GM23338 (cell line): Measurements from ENCODE around the gene SFT2D1. TPM values are rescaled to one million over a fixed set of nuclear protein-coding genes. Genes with fewer than 3 reads are reported as not detected.

Experiments used
- ATAC-seq: fragments of 200-7000 bp; cut with Tn5 transposase; 3 replicates; pipeline ENCODE4 v1.9.1; 2020
- DNase-seq: peaks from one replicate; pipeline ENCODE4 v3.0.0-alpha.2; 2015; ENCODE audit warnings: low spot score
- H2AFZ ChIP-seq: fragments of 200-600 bp; sonication (generic); 2 replicates; pipeline ENCODE4 v1.8.0; 2016; ENCODE audit warnings: antibody characterized with exemption, mild to moderate bottlenecking, moderate library complexity
- H3F3A ChIP-seq: fragments of 200-600 bp; sonication (generic); replicated peaks from 2 replicates; pipeline ENCODE4 v1.8.0; 2017; ENCODE audit warnings: antibody characterized with exemption, mixed run types, low read depth
- H3K27ac ChIP-seq: fragments of 200-600 bp; sonication (generic); 2 replicates; pipeline ENCODE4 v1.6.1; 2016; ENCODE audit warnings: low read depth
- H3K27me3 ChIP-seq: fragments of 200-600 bp; sonication (generic); 2 replicates; pipeline ENCODE4 v1.8.0; 2016; ENCODE audit warnings: mild to moderate bottlenecking, mixed run types, moderate library complexity; ENCODE audit not compliant: insufficient read depth
- H3K36me3 ChIP-seq: fragments of 200-600 bp; sonication (generic); 2 replicates; pipeline ENCODE4 v1.8.0; 2016; ENCODE audit warnings: mild to moderate bottlenecking; ENCODE audit not compliant: insufficient read depth
- H3K4me1 ChIP-seq: fragments of 200-600 bp; sonication (generic); 2 replicates; pipeline ENCODE4 v1.8.0; 2016; ENCODE audit warnings: mild to moderate bottlenecking, moderate library complexity; ENCODE audit not compliant: insufficient read depth
- H3K4me2 ChIP-seq: fragments of 200-600 bp; sonication (generic); 2 replicates; pipeline ENCODE4 v1.7.1; 2017; ENCODE audit warnings: mixed run types
- H3K4me3 ChIP-seq: fragments of 200-600 bp; sonication (generic); 2 replicates; pipeline ENCODE4 v1.6.1; 2016; ENCODE audit warnings: mixed run types
- H3K79me2 ChIP-seq: fragments of 200-600 bp; sonication (generic); replicated peaks from 2 replicates; pipeline ENCODE4 v1.8.0; 2017; ENCODE audit warnings: mild to moderate bottlenecking; ENCODE audit not compliant: insufficient read depth
- H3K9me2 ChIP-seq: fragments of 200-600 bp; sonication (generic); 2 replicates; pipeline ENCODE4 v1.8.0; 2017; ENCODE audit not compliant: insufficient read depth
- H4K20me1 ChIP-seq: fragments of 200-600 bp; sonication (generic); replicated peaks from 2 replicates; pipeline ENCODE4 v1.8.0; 2017; ENCODE audit warnings: mild to moderate bottlenecking; ENCODE audit not compliant: insufficient read depth
- H3K27ac Mint-ChIP-seq: 2 replicates; pipeline ENCODE4 v1.8.0; 2020; ENCODE audit warnings: inconsistent platforms, mild to moderate bottlenecking, moderate library complexity, mixed read lengths
- H3K27me3 Mint-ChIP-seq: 3 replicates; pipeline ENCODE4 v1.8.0; 2022; ENCODE audit warnings: low read depth, mild to moderate bottlenecking, moderate library complexity, mixed read lengths, inconsistent platforms; ENCODE audit not compliant: insufficient read depth, poor library complexity
- H3K36me3 Mint-ChIP-seq: 3 replicates; pipeline ENCODE4 v1.8.0; 2021; ENCODE audit warnings: low read depth, mild to moderate bottlenecking, inconsistent platforms, moderate library complexity, mixed read lengths
- H3K4me1 Mint-ChIP-seq: 3 replicates; pipeline ENCODE4 v1.8.0; 2020; ENCODE audit warnings: mild to moderate bottlenecking, inconsistent platforms, mixed read lengths
- H3K4me3 Mint-ChIP-seq: 3 replicates; pipeline ENCODE4 v1.8.0; 2021; ENCODE audit warnings: moderate library complexity, mild to moderate bottlenecking, inconsistent platforms, mixed read lengths
- H3K9me3 Mint-ChIP-seq: 3 replicates; pipeline ENCODE4 v1.8.0; 2020; ENCODE audit warnings: moderate library complexity, mild to moderate bottlenecking, inconsistent platforms, mixed read lengths
- CREB1 ChIP-seq: fragments of 250-450 bp; sonication (Bioruptor Pico); IDR thresholded peaks from 2 replicates; pipeline ENCODE4 v1.5.0; 2020; ENCODE audit warnings: low read depth, mild to moderate bottlenecking, moderate library complexity
- CTCF ChIP-seq, 2 experiments: fragments of 200-600 bp in 1 of 2; sonication (generic) in 1 of 2; conservative IDR thresholded peaks; 2 replicates each; pipeline versions ENCODE4 v1.5.1 to v1.6.1; 2016 to 2017; ENCODE audit warnings: antibody characterized with exemption in 2 of 2, low read depth in 2 of 2, mild to moderate bottlenecking in 2 of 2, moderate library complexity in 1 of 2
- ETS1 ChIP-seq: IDR thresholded peaks from 2 replicates; pipeline ENCODE4 v1.6.1; 2016; ENCODE audit warnings: antibody characterized with exemption
- EZH2 ChIP-seq: fragments of 200-600 bp; sonication (generic); IDR thresholded peaks from one replicate; pipeline ENCODE4 v1.8.0; 2017; ENCODE audit warnings: antibody characterized with exemption, mild to moderate bottlenecking, low read depth; ENCODE audit not compliant: unreplicated experiment
- EZH2phosphoT487 ChIP-seq: fragments of 200-600 bp; sonication (generic); IDR thresholded peaks from one replicate; pipeline ENCODE4 v1.8.1; 2018; ENCODE audit warnings: antibody characterized with exemption; ENCODE audit not compliant: unreplicated experiment
- JUNB ChIP-seq: IDR thresholded peaks from one replicate; pipeline ENCODE4 v1.6.1; 2016; ENCODE audit warnings: antibody characterized with exemption; ENCODE audit not compliant: unreplicated experiment
- NANOG ChIP-seq: IDR thresholded peaks from 2 replicates; pipeline ENCODE4 v1.6.1; 2016; ENCODE audit warnings: antibody characterized with exemption, borderline replicate concordance
- POLR2AphosphoS5 ChIP-seq: IDR thresholded peaks from 2 replicates; pipeline ENCODE4 v1.6.1; 2016; ENCODE audit warnings: antibody characterized with exemption, low read depth
- REST ChIP-seq: IDR thresholded peaks from one replicate; pipeline ENCODE4 v1.6.1; 2018; ENCODE audit warnings: antibody characterized with exemption; ENCODE audit not compliant: unreplicated experiment
- STAT1 ChIP-seq: IDR thresholded peaks from one replicate; pipeline ENCODE4 v1.6.1; 2016; ENCODE audit warnings: antibody characterized with exemption; ENCODE audit not compliant: unreplicated experiment
- ZNF114 ChIP-seq: fragments of 250-450 bp; sonication (Bioruptor Pico); IDR thresholded peaks from 2 replicates; pipeline ENCODE4 v1.5.0; 2020; ENCODE audit warnings: mild to moderate bottlenecking, moderate library complexity
- ZNF331 ChIP-seq: fragments of 250-450 bp; sonication (Bioruptor Pico); IDR thresholded peaks from 2 replicates; pipeline ENCODE4 v1.5.0; 2020; ENCODE audit warnings: low read depth, mild to moderate bottlenecking, moderate library complexity
- ZNF462 ChIP-seq: fragments of 250-450 bp; sonication (Bioruptor Pico); IDR thresholded peaks from 2 replicates; pipeline ENCODE4 v1.5.0; 2020; ENCODE audit warnings: mild to moderate bottlenecking, moderate library complexity
- polyA plus RNA-seq: library from polyadenylated mRNA; unstranded; fragments of >200 nt; fragmentation: Nextera tagmentation; extraction: Ambion mirVana; gene quantifications from 2 replicates; pipeline ENCODE4 v1.2.1, GENCODE V29; 2016
- total RNA-seq: library from RNA; depleted of rRNA; stranded (reverse); fragments of >200 nt; shearing (Covaris generic); gene quantifications from 2 replicates; pipeline ENCODE4 v1.2.3, GENCODE V29; 2014

Gene SFT2D1
- total and polyA plus RNA-seq, 2 experiments from 2014 or later = 74.7 to 120 TPM

- H4K20me1 ChIP-seq = no peaks in the 10 kb centered on the region
- Mint-ChIP-seq H3K27ac (no peak overlapping the region), H3K4me3 (no peak overlapping the region), H3K4me1 (peaks cover 10% of the 10 kb centered on the region; the same call in 2 of the 3 replicates), H3K27me3 (peaks cover 8% of the 10 kb centered on the region), H3K9me3 (no peaks in the 10 kb centered on the region), H3K36me3 (no peaks in the 10 kb centered on the region)
- H3K4me3 ChIP-seq = no peak overlapping the region
- no peaks in the 10 kb centered on the region for H3K27me3 ChIP-seq
- H3K36me3 ChIP-seq = no peaks in the 10 kb centered on the region
- H3F3A ChIP-seq = no peaks in the 10 kb centered on the region
- peaks cover 12% of the 10 kb centered on the region for H3K4me1 ChIP-seq
- no peak for TF ChIP-seq ETS1
- no peak for TF ChIP-seq CTCF (conservative IDR thresholded peaks at IDR 0.05; ENCODE audit: low read depth in 2 of 2)
- TF ChIP-seq EZH2 = no peak
- TF ChIP-seq ZNF114 = no peak
- no peak for TF ChIP-seq JUNB
- no peak for TF ChIP-seq ZNF462
- TF ChIP-seq EZH2phosphoT487 = no peak
- TF ChIP-seq REST = no peak
- no peak for TF ChIP-seq ZNF331 (CRISPR knock-in tag)
- no peak for TF ChIP-seq CREB1 (CRISPR knock-in tag)
- no peak for TF ChIP-seq NANOG
- TF ChIP-seq STAT1 = no peak
- TF ChIP-seq POLR2AphosphoS5 = no peak
- no peak overlapping the region for H2AFZ ChIP-seq
- no peak for ATAC-seq
- H3K4me2 ChIP-seq = no peak overlapping the region
- H3K9me2 ChIP-seq = peaks cover 3% of the 10 kb centered on the region; the same call in 1 of the 2 replicates
- no peaks in the 10 kb centered on the region for H3K79me2 ChIP-seq
- H3K27ac ChIP-seq = no peak overlapping the region
- DNase-seq = no peak
Measured at GRCh38 chr6:166388290-166389004, 46.1 kb upstream of the SFT2D1 start.
